SK-N-DZ (cell line): ENCODE measurements around the gene ARHGAP31. TPM values are rescaled to one million over a fixed set of nuclear protein-coding genes. Genes with fewer than 3 reads are reported as not detected.
A peak's percentile ranks its signal among the peaks of the same experiment; 100 is the strongest.
"Not testable (repeated sequence)": the region's sequence is repeated elsewhere in the genome, so short reads cannot be mapped to it uniquely, and the experiment has no call there.

ENCODE experiments used
- DNase-seq: peaks from one replicate; pipeline ENCODE4 v3.0.0-alpha.2; 2015; ENCODE audit warnings: low spot score
- polyA plus RNA-seq, 2 experiments: library from polyadenylated mRNA; depleted of rRNA; stranded (reverse); fragments of >200 nt; gene quantifications; 2 replicates each; pipeline ENCODE4 v1.2.3, GENCODE V29; 2014

ARHGAP31 gene, protein sequence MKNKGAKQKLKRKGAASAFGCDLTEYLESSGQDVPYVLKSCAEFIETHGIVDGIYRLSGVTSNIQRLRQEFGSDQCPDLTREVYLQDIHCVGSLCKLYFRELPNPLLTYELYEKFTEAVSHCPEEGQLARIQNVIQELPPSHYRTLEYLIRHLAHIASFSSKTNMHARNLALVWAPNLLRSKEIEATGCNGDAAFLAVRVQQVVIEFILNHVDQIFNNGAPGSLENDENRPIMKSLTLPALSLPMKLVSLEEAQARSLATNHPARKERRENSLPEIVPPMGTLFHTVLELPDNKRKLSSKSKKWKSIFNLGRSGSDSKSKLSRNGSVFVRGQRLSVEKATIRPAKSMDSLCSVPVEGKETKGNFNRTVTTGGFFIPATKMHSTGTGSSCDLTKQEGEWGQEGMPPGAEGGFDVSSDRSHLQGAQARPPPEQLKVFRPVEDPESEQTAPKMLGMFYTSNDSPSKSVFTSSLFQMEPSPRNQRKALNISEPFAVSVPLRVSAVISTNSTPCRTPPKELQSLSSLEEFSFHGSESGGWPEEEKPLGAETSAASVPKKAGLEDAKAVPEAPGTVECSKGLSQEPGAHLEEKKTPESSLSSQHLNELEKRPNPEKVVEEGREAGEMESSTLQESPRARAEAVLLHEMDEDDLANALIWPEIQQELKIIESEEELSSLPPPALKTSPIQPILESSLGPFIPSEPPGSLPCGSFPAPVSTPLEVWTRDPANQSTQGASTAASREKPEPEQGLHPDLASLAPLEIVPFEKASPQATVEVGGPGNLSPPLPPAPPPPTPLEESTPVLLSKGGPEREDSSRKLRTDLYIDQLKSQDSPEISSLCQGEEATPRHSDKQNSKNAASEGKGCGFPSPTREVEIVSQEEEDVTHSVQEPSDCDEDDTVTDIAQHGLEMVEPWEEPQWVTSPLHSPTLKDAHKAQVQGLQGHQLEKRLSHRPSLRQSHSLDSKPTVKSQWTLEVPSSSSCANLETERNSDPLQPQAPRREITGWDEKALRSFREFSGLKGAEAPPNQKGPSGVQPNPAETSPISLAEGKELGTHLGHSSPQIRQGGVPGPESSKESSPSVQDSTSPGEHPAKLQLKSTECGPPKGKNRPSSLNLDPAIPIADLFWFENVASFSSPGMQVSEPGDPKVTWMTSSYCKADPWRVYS (N-terminal part only)
- 0.02 TPM in 1 of 2 replicates, not detected in the other for polyA plus RNA-seq (2014; cell fraction: cytosol; rRNA removed)
- not detected in 2 replicates for polyA plus RNA-seq (2014; cell fraction: nucleus; rRNA removed)

DNA sequence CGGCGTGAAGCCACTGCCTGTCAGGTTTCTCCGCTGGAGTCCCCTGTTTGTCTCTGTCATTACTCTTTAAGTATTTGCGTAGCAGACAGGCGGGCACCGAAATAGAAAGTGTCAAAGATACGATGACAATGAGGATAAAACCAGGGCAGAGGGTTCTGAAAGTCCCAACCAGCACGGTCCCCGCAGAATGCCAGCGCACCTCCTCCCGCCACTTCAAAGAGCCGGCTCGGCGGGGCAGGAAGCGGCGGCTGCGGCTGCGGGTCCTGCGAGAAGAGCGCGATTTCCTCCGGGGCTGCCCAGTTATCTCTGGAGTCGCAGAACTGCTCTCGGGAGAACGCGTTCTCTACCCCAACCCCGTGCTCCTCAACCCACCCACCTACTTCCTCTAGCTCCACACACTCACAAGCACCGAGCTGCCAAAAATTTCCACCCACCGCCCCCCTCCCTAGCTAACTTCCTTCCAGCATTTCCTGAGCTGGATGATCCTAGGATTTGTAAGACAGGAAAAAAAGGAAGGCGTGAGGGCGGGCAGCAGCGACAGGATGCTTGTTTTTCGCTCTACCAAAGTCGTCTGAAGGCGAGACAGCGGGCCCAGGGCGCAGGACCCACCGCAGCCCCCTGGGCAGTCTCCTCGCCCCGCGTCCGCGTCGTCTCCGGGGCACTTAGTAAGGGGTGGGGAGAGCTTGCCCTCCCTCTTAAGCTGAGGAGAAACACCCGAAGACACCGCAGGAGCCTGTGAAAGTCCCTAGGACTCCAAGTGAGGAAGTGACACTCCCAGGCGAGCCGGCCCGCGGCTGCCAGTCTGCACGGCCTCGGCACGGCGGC, at the start of gene ARHGAP31:
TSS of gene ARHGAP31 (plus strand) at position 513 of the 825 bp plus-strand sequence. CDS start 522 bp downstream, outside the sequence.
- DNase-seq, result peak; percentile 25

DNA sequence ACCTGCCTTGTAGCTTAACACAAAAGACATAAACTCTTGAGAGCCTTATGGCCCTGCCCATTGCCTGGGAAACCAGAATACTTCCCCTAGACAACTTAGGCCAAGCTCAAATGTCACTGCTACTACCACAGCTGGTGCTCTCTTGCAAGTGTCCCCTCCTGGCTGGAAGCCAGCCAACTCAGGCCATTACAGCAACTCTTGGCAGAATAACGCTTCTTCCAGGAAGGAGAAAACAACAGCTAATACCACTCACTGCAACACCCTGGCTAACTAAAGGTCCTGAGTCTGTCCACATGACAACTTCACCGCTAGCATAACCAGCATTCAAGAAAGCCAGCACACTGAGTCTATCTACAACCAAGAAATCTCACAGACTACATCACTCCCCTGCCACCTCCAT, 48.4 kb upstream of the ARHGAP31 start:
- no peak for DNase-seq

DNA sequence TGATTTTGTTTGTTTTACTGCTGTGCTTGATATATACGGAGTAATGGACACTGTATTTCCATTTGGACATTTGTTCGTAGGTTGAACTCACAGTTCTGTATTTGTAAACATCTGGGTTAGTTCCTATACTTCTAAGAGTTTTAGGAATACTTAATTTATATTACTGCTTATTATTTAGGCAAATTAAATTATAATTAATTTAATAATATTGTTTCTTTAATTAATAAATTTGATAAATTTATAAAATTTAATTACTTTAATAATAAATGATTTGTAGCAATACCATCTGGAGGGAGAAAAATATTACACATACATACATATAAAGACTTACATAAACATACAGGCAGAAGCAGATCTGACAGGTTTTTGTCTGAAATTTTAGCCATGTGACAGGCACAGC, 39.0 kb upstream of the ARHGAP31 start:
- DNase-seq, result no peak

DNA sequence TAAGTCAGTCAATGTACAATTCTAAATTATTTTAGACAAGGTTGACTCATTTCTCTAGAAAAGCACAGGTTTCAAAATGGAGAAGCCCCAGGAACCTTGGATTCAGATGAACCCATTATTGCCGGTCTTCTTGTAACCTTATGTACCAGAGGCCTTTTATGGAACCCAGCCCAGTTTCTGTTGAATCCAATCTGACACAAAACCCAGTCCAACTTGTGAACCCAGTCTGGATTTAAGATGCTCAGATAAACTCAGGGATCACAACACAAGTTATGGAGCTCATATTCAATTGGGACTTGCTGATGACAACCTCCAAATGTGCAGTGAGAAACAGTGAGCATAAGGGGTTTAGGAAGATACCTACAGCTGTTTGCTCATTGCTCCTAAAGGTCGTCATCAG, 37.1 kb upstream of the ARHGAP31 start:
- no peak for DNase-seq

DNA sequence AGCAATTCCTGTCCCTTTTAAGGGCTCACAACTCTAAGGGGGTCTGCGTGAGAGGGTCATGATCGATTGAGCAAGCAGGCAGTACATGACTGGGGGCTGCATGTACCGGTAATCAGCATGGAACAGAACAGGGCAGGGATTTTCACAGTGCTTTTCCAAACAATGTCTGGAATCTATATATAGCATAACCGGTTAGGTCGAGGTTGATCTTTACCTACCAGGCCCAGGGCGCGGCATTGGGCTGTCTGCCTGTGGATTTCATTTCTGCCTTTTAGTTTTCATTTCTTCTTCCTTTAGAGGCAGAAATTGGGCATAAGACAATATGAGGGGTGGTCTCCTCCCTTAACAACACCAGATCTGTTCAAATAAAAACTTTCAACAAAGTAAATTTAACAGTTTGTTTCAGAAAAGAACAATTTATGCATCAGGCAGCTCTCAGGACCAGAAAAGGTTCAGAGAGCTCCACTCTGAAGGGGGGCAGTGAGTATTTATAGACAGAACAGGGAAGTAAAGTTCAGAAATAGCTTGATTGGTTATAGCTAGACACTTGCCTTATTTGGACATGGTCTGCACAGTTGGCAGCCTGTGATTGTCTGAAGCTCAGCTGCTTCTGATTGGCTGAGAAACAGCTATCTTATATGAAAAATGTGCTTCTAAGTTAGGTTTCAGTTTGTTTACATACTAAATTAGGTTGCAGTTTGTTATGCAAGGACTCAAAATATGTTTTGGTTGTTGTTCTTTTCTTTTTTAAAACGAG, 36.4 kb upstream of the ARHGAP31 start:
- peak; percentile 30 for DNase-seq

DNA sequence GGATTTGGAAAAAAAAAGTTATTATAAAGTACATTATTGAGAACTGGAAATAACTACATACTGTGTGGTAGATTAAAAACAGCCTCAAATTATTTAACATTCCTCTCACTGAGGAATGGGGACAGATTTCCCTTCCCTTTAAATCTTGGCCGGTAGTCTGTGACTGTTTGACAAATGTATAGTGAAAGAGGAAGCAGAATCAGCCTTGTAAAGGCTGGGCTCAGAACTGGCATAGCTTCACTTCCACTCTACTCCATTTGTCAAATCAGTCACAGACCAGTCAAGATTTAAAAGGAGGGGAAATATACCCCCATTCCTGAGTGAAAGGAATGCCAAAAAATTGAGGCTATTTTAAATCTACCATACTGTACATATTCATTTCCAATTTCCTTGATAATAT, 35.3 kb upstream of the ARHGAP31 start:
- no peak for DNase-seq

DNA sequence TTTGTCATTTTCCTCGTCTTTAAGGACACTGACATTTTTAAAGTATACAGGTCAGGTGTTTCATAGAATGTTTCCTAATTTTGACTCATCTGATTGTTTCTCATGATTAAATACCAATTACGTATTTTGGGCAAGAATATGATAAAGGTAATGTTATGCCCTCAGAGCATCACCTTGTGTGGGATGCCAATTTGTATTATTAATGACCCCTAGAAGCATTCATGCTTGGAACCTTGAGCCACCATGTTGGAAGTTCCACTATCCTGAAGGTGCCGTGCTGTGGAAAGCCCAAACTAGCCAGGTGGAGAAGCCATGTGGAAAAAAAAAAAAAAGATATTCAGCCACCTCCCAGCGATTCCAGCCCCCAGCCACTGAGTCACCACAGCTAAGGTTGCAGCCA, 34.4 kb upstream of the ARHGAP31 start:
- DNase-seq, result no peak

DNA sequence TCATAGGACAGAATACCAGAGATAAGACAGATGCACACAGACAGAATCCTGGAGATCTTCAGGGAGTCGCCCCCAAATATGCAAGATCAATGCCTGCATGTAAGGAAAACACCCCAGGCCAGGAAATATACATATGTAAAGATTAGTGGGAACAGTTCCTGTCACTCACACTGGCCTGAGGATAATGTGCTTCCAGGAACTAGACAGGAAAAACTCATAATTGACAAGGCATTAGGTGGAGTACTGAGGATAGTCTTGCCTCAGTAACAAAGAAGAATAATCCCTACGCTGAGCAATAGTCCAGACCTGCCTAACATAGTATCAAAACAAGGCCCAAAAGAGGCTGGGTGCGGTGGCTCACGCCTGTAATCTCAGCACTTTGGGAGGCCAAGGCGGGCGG, 33.1 kb upstream of the ARHGAP31 start:
- DNase-seq, result no peak

DNA sequence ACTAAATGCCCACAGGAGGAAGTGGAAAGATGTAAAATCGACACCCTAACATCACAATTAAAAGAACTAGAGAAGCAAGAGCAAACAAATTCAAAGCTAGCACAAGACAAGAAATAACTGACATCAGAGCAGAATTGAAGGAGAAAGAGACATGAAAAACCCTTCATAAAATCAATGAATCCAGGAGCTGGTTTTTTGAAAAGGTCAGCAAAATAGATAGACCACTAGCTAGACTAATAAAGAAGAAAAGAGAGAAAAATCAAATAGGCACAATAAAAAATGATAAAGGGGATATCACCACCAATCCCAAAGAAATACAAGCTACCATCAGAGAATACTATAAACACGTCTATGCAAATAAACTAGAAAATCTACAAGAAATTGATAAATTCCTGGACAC, 24.0 kb upstream of the ARHGAP31 start:
- not testable (repeated sequence) for DNase-seq

DNA sequence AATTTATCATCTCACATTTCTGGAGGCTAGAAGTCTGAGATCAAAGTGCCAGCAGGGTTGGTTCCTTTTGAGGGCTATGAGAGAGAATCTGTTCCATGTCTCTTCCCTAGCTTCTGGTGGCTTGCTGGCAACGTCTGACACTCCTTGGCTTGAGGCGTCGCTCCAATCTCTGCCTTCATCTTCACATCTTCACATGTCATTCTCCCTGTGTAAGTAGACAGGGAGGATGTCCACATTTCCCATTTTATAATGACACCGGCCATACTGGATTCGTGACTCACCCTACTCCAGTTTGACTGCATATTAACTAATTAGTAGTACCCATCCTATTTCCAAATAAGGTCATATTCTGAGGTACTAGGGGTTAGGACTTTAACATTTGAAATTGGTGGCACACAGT, 17.5 kb upstream of the ARHGAP31 start:
- no peak for DNase-seq

DNA sequence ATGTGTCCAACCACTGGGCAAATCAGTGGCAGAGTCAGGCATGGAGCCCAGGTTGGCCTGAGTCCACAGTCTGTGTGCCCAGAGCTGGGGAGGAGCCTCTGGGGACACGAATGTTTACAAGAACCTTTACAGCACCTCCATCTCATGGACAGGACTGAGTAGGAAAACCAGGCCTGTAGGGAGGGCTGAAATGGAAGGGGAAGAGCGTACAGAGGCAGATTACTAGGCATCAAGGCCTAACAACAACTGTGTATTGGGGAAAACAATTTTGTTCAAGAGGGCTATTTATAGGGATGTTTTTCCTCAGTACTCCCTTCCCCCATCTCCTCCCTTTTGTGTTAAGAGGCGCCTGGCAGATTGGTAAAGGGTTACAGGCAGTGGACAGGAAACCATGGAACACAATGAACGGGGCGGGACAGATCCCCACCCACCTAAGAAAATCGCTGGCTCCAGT, 15.1 kb upstream of the ARHGAP31 start:
- no peak for DNase-seq

DNA sequence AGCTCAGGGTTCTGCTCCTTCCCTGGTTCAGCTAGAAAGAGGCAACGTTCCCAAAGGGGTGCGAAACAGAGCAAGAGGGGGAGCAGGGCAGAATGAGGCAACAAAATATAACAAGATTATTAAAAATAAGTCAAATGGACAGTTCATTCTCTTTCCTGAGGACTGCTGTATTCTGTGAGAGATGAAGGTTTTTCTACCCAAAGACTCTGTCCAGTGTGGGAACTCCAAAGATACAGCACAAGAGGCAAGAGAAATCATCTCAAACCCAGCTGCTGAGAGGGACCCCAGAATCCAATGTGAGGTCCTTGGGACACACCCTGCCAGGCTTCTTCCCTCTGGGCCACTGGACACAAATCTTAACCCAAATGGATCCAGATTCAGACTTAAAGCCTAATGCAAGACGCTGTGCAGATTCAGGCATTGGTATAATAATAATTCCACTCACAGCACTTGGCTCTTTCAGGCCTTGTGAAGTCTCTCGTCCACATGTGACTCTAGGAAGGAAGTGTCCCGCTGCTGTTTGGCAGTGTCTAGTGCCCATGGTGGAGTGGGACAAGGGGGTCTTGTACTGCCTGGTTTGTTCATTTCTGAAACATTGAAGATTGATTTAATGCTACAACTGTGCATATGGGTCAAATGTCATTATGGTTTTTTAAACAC, 14.5 kb upstream of the ARHGAP31 start:
- no peak for DNase-seq

DNA sequence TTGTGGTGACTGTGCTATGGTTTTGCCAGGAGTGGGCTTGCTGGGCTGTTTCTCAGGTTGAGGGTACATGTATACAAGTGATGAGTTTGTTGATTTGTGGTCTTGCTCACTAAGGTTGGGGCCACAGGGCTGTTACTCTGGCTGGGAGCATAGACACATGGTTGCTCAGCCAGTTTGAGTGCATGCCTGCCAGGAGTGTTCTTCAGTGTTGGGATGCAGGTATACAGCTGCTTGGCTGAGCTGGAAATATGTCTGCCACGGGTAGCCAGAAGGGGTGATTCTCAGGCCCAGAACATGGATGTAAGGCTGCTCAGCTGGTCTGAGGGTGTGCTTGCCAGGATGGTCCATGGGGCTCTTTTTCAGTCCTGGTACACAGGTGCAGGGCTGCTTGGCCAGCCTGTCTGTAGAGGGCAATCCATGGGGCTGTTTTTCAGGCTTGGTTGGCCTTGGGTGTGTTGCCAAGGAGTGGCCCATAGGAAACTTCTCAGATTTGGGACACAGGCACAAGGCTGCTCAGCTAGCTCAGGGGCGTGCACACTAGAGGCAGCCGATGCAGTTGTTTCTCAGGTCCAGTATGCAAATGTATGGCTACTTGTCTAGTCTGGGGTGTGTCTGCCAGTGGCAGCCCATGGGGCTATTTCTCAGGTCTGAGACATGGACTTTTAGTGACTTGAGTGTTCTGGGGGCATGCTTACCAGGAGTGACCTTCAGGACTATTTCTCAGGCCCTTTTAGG, 5.3 kb upstream of the ARHGAP31 start:
- DNase-seq, result no peak

DNA sequence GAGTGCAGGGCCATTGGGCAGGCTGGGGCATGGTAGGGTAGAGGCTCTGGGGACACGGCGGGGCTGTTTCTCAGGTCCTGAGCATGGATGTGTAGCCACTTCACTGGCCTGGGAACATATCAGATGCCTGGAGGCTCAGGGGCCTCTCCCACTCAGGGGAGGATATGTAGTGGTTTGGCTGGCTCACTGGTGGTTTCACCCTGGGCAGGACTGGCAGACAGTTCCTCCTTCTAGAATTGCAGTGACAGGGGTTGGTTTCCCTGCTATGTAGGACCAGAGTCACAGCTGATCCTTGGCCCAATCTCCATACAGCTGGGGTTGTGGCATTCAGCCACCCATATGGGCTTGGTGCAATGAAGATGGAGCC, 4.8 kb upstream of the ARHGAP31 start:
- no peak for DNase-seq

DNA sequence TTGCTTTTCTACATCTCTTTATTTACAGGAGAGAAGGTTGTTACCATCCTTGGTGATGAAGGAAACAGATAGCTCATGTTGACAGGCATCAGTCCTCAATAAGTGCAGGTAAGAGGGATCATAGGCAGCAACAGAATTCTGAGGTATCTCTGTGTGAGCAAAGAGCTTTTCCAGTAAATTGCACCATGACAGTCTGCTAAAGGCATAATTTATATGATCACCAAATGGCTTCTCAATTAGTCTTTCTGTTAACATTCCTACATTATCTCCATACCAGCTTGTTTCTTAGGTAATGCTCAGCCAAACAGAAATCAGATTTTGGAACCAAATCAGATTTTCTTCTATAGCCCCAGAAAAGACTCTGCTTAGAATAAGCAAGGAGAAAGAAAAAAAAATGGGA, 3.6 kb upstream of the ARHGAP31 start:
- DNase-seq, result no peak

DNA sequence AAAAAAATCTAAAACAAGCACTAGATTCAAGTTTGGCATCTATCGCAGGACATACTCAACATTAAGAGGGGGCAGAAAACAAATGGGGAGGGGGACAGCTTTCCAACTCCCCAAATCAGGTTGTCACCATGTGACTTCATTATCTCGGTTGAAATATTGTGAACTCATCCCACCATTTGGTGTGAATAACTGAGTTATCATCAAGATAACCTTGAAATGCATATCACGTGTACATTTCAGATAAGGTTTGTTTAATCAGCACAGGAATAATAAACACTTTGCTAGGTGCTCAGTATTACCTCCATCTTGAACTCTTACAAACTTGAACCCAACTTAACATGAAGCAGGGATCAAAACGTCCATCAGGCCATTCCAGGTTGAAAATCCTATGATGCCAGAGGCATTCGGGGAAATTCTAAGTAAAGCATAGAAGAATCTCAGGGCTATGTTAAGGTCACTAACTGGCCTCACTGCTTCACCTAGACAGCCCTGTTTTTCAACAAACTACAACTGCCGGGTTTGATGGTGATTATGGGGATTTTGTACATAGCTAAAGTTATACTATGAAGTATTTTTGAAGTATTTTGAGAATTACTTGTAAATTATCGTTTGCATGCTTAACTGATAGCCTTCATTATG, 3.0 kb upstream of the ARHGAP31 start:
- no peak for DNase-seq

DNA sequence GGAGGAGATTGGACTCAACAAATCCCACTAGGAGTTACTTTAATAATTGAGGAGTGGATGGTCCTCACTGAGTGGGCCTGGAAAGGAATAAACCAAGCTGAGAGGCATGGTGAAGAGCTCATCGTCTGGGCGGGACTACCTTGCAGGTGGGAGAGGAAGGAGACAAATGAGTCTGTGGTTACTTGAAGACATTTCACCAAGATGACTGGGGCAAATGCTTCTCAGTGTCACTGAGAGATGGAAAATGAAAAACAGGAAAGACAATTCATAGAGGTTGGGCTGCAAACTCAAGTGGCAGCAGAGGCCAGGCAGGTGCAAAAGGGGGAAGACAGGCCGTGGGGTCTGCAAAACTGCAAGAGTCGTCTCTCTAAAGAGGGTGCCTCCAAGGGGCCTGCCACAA, 1.5 kb upstream of the ARHGAP31 start:
- no peak for DNase-seq

DNA sequence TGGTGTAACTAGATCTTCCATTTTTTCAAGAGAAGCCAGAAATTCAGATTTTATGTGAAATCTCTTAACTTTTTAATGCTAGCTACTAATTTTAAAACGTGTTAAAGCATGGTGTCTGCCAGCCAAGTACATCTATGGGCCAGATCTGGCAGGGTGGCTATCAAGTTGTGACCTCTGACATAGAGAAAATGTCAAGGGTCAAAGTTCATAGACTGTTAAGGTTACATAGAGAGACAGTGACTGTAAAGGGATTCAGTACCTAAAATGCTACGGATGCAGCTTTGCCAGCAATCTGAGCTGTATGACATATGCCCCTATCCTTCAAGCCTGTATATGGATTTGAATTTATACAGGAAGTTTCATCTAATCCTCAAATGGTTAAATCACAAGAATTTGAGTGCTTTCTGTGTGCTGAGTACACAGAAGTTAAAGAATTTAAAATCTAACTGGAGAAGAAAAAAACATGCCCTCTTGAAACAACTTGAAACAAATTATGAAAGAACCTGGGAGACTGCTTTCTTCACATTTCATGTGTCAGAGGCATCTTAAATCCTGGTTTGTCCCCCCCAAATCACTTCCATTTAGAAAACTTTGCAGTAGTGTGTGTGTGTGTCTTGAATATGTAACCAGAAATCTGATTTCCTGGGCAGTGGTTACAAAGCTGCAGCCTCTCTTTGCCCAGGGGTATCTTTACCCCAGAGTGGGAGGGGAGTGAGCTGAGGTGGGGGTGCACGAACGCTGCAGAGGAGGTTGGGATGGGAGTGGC, 895 bp upstream of the ARHGAP31 start:
- no peak for DNase-seq
